Trophoblast cell (in vitro differentiated cells and primary cell): ENCODE measurements around the gene BRF1.
"Not testable (repeated sequence)": the region's sequence is repeated elsewhere in the genome, so short reads cannot be mapped to it uniquely, and the experiment has no call there.

Experiments used
- DNase-seq, 2 donors: peaks; one replicate each; pipeline ENCODE4 v3.0.0-alpha.2; 2016
- H2AFZ ChIP-seq: 2 replicates; pipeline ENCODE4 v1.6.1; 2013; ENCODE audit warnings: low read length, moderate library complexity, mild to moderate bottlenecking; ENCODE audit not compliant: insufficient read depth, poor library complexity
- H2AK5ac ChIP-seq: 2 replicates; pipeline ENCODE4 v1.6.1; 2013; ENCODE audit warnings: mild to moderate bottlenecking, low read length
- H2BK120ac ChIP-seq: 2 replicates; pipeline ENCODE4 v1.6.1; 2013; ENCODE audit warnings: low read length, mild to moderate bottlenecking, moderate library complexity; ENCODE audit not compliant: insufficient read depth, poor library complexity
- H2BK12ac ChIP-seq: 2 replicates; pipeline ENCODE4 v1.6.1; 2013; ENCODE audit warnings: mild to moderate bottlenecking, low read length, moderate library complexity
- H2BK5ac ChIP-seq: 2 replicates; pipeline ENCODE4 v1.6.1; 2013; ENCODE audit warnings: low read length, low read depth, moderate library complexity, mild to moderate bottlenecking; ENCODE audit not compliant: poor library complexity
- H3K14ac ChIP-seq: 2 replicates; pipeline ENCODE4 v1.6.1; 2013; ENCODE audit warnings: mild to moderate bottlenecking, low read length
- H3K18ac ChIP-seq: 2 replicates; pipeline ENCODE4 v1.6.1; 2013; ENCODE audit warnings: mild to moderate bottlenecking, low read length
- H3K23ac ChIP-seq: 2 replicates; pipeline ENCODE4 v1.6.1; 2013; ENCODE audit warnings: low read length
- H3K27ac ChIP-seq: 2 replicates; pipeline ENCODE4 v1.5.1; 2013; ENCODE audit warnings: low read depth, mild to moderate bottlenecking, inconsistent platforms, low read length, moderate library complexity
- H3K27me3 ChIP-seq: 2 replicates; pipeline ENCODE4 v1.6.1; 2013; ENCODE audit warnings: inconsistent platforms, mild to moderate bottlenecking, low read length, moderate library complexity; ENCODE audit not compliant: insufficient read depth
- H3K36me3 ChIP-seq, 2 experiments: 1 replicate in 1 of 2; 2 replicates in 1 of 2; pipeline ENCODE4 v1.6.1; 2013; ENCODE audit warnings: low read length in 2 of 2, mild to moderate bottlenecking in 2 of 2, moderate library complexity in 1 of 2; ENCODE audit not compliant: insufficient read depth in 2 of 2, control insufficient read depth in 1 of 2
- H3K4ac ChIP-seq: 2 replicates; pipeline ENCODE4 v1.6.1; 2013; ENCODE audit warnings: low read depth, mild to moderate bottlenecking, low read length, moderate library complexity
- H3K4me1 ChIP-seq, 2 experiments: 1 replicate in 1 of 2; 2 replicates in 1 of 2; pipeline ENCODE4 v1.6.1; 2013; ENCODE audit warnings: low read length in 2 of 2, mild to moderate bottlenecking in 2 of 2, moderate library complexity in 1 of 2; ENCODE audit not compliant: insufficient read depth in 2 of 2, control insufficient read depth in 1 of 2
- H3K4me2 ChIP-seq: 2 replicates; pipeline ENCODE4 v1.6.1; 2013; ENCODE audit warnings: inconsistent platforms, mild to moderate bottlenecking, low read length, moderate library complexity
- H3K4me3 ChIP-seq: 2 replicates; pipeline ENCODE4 v1.5.1; 2013; ENCODE audit warnings: mild to moderate bottlenecking, low read depth, low read length, inconsistent platforms
- H3K79me1 ChIP-seq: one replicate; pipeline ENCODE4 v1.6.1; 2013; ENCODE audit warnings: low read length
- H3K79me2 ChIP-seq: 2 replicates; pipeline ENCODE4 v1.6.1; 2013; ENCODE audit warnings: low read length, mild to moderate bottlenecking; ENCODE audit not compliant: control insufficient read depth, insufficient read depth, poor library complexity
- H3K9ac ChIP-seq: 2 replicates; pipeline ENCODE4 v1.6.1; 2013; ENCODE audit warnings: mild to moderate bottlenecking, low read length
- H3K9me3 ChIP-seq: 2 replicates; pipeline ENCODE4 v1.6.1; 2013; ENCODE audit warnings: low read depth, mild to moderate bottlenecking, control low read depth, inconsistent platforms, low read length; ENCODE audit not compliant: insufficient read depth
- H4K12ac ChIP-seq: 2 replicates; pipeline ENCODE4 v1.6.1; 2013; ENCODE audit warnings: low read depth, mild to moderate bottlenecking, low read length, moderate library complexity
- H4K8ac ChIP-seq: 2 replicates; pipeline ENCODE4 v1.6.1; 2013; ENCODE audit warnings: low read depth, mild to moderate bottlenecking, low read length, moderate library complexity
- H4K91ac ChIP-seq: one replicate; pipeline ENCODE4 v1.6.1; 2013; ENCODE audit warnings: low read depth, mild to moderate bottlenecking, low read length, moderate library complexity
- WGBS: extraction: QIAGEN DNeasy Blood & Tissue Kit; methylation state at CpG from one replicate; pipeline ENCODE4 v1.1.7; 2013; ENCODE audit warnings: missing lambda C conversion rate; ENCODE audit not compliant: insufficient read length, insufficient coverage; ENCODE audit errors: extremely low coverage; 5-methylcytosine and 5-hydroxymethylcytosine counted together

The BRF1 gene

GRCh38 chr14:105336477-105337287 lies 35.9 kb upstream of the BRF1 start:
- H2BK12ac ChIP-seq = no peak overlapping the region
- no peak overlapping the region for H3K14ac ChIP-seq
- no peak overlapping the region for H4K91ac ChIP-seq
- H3K4me2 ChIP-seq = no peak overlapping the region
- H3K23ac ChIP-seq = no peak overlapping the region
- H3K36me3 ChIP-seq = peaks cover 0 to 5% of the 10 kb centered on the region in 2 experiments
- no peaks in the 10 kb centered on the region for H3K27me3 ChIP-seq
- no peak overlapping the region for H2BK120ac ChIP-seq
- no peak overlapping the region for H3K18ac ChIP-seq
- H3K27ac ChIP-seq = no peak overlapping the region
- no peak overlapping the region for H3K9ac ChIP-seq
- peaks cover 9 to 12% of the 10 kb centered on the region in 2 experiments for H3K4me1 ChIP-seq
- no peak for DNase-seq
- no peak overlapping the region for H4K12ac ChIP-seq
- H3K79me2 ChIP-seq = peaks cover 2% of the 10 kb centered on the region
- no peak overlapping the region for H3K4me3 ChIP-seq
- no CpG with 5 or more reads among the region's 26 CpGs for WGBS
- H2BK5ac ChIP-seq = no peak overlapping the region
- H3K9me3 ChIP-seq = peaks cover 11% of the 10 kb centered on the region
- H3K4ac ChIP-seq = no peak overlapping the region
- no peaks in the 10 kb centered on the region for H3K79me1 ChIP-seq
- H2AK5ac ChIP-seq = no peak overlapping the region
- H2AFZ ChIP-seq = no peak overlapping the region
- no peak overlapping the region for H4K8ac ChIP-seq

GRCh38 chr14:105335735-105336476 lies 35.1 kb upstream of the BRF1 start:
- Histone ChIP-seq H3K79me2 (peaks cover 2% of the 10 kb centered on the region), H3K18ac (no peak overlapping the region), H2BK5ac (no peak overlapping the region), H3K9me3 (peaks cover 11% of the 10 kb centered on the region), H3K27me3 (no peaks in the 10 kb centered on the region), H3K27ac (no peak overlapping the region), H3K36me3 (peaks cover 0 to 5% of the 10 kb centered on the region in 2 experiments), H3K9ac (no peak overlapping the region), H3K4me2 (no peak overlapping the region), H3K4ac (no peak overlapping the region), H2BK120ac (no peak overlapping the region), H2BK12ac (no peak overlapping the region), H3K4me1 (peaks cover 9 to 12% of the 10 kb centered on the region in 2 experiments), H4K12ac (no peak overlapping the region), H4K8ac (no peak overlapping the region), H3K79me1 (no peaks in the 10 kb centered on the region), H4K91ac (no peak overlapping the region), H3K4me3 (no peak overlapping the region), H3K23ac (no peak overlapping the region), H2AK5ac (no peak overlapping the region), H3K14ac (no peak overlapping the region), H2AFZ (no peak overlapping the region)
- WGBS = no CpG with 5 or more reads among the region's 33 CpGs
- DNase-seq = no peak

GRCh38 chr14:105335231-105335542 lies 34.4 kb upstream of the BRF1 start:
- not testable (repeated sequence) for H3K79me2 ChIP-seq, H3K4me2 ChIP-seq, H3K27ac ChIP-seq, H2BK120ac ChIP-seq, H4K91ac ChIP-seq, H2AFZ ChIP-seq, H2AK5ac ChIP-seq, H3K4ac ChIP-seq, H3K14ac ChIP-seq, H3K4me3 ChIP-seq, H3K23ac ChIP-seq, H4K12ac ChIP-seq, H2BK12ac ChIP-seq, H4K8ac ChIP-seq, H3K36me3 ChIP-seq, H3K27me3 ChIP-seq, H2BK5ac ChIP-seq, DNase-seq, H3K79me1 ChIP-seq, H3K18ac ChIP-seq, H3K9ac ChIP-seq
- peaks cover 11% of the 10 kb centered on the region for H3K9me3 ChIP-seq
- no CpG with 5 or more reads among the region's 22 CpGs for WGBS
- H3K4me1 ChIP-seq = peaks cover 13 to 14% of the 10 kb centered on the region in 2 experiments

- peaks cover 11% of the 10 kb centered on the region for H3K9me3 ChIP-seq
- H2AK5ac ChIP-seq = no peak overlapping the region
- H3K23ac ChIP-seq = no peak overlapping the region
- no peaks in the 10 kb centered on the region for H3K79me1 ChIP-seq
- no peak overlapping the region for H2AFZ ChIP-seq
- no peak overlapping the region for H4K12ac ChIP-seq
- no peak overlapping the region for H4K91ac ChIP-seq
- H2BK120ac ChIP-seq = no peak overlapping the region
- H3K27me3 ChIP-seq = no peaks in the 10 kb centered on the region
- no peak overlapping the region for H3K4me2 ChIP-seq
- H2BK5ac ChIP-seq = no peak overlapping the region
- no peak overlapping the region for H3K9ac ChIP-seq
- no peak overlapping the region for H3K27ac ChIP-seq
- WGBS = no CpG with 5 or more reads among the region's 17 CpGs
- no peak overlapping the region for H2BK12ac ChIP-seq
- peaks cover 2% of the 10 kb centered on the region for H3K79me2 ChIP-seq
- H3K36me3 ChIP-seq = peaks cover 0 to 5% of the 10 kb centered on the region in 2 experiments
- no peak overlapping the region for H3K14ac ChIP-seq
- no peak for DNase-seq
- no peak overlapping the region for H4K8ac ChIP-seq
- no peak overlapping the region for H3K4me3 ChIP-seq
- H3K4me1 ChIP-seq = peaks cover 13 to 14% of the 10 kb centered on the region in 2 experiments
- no peak overlapping the region for H3K4ac ChIP-seq
- no peak overlapping the region for H3K18ac ChIP-seq
Observed at GRCh38 chr14:105334383-105335230, 33.8 kb upstream of the BRF1 start.
